HG03565 (cell line): ENCODE measurements around the gene TGM6.

Experiments used
- ATAC-seq: cut with Tn5 transposase; IDR thresholded peaks from one replicate; pipeline ENCODE4 v1.9.1; 2021; ENCODE audit warnings: mild to moderate bottlenecking, moderate library complexity; ENCODE audit not compliant: unreplicated experiment

Gene TGM6

DNA sequence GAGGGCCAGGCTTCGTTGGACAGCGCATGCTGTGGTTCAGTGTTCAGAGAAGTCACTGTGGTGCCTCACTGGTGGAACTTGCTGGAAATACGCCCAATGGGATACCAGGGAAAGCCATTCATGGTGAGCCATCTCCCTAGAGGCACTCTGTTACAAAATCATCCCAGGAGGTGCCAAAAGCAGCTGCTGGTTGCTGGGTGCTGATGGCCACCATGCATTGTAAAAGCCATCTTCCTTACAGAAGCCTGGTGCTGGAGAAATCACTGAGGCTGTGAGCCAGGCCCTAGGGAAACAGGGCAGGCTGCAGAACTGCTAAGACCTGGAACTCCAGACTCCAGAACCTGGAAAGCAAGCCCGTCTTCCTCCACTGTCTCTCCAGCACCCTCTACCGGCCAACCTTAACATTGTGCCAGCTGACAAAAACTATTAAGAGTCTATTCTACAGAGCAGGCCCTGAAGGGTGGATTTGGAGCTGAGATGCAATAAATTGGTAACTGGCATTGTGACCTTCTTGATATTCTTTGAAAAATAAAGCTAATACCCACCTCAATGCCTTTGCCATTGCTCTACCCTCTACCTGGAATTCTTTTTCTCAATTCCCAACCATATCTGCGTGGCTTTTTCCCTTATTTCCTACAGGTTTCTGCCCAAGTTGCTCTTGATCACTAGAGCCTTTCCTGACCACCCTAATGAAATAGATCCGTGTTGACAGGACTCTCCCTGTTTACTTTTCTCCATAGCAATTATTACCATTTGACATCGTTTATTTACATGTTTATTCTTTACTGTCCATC lies 71.4 kb downstream of the TGM6 start:
- ATAC-seq = no peak

GRCh38 chr20:2453792-2454191 lies 73.1 kb downstream of the TGM6 start:
- ATAC-seq = no peak

GRCh38 chr20:2455771-2456497 lies 75.2 kb downstream of the TGM6 start:
- no peak for ATAC-seq

DNA sequence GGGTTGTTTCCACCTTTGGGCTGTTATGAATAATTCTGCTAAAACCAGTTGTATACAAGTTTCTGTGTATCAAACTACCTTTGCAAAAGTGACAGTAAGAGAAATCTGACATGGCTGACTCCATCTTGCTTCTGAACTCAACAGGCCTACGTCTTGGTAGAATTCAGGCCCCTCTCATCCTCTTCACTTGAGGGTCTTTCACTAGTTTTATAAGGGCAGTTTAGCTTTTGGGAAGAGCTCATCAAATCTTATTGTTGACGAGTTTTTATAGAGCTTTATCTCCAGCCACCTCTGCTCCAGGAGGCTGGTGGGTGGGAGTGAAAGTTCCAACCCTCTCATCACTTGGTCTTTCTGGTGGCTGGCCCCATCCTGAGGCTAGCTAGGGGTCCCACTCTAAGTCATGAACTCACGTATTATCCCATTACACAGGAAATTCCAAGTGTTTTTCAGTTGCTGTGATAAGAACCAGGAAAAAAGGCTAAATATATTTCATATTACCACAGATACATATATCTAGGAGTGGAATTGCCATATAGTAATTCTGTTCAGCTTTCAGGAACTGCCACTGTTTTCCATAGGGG lies 78.3 kb downstream of the TGM6 start:
- no peak for ATAC-seq

DNA sequence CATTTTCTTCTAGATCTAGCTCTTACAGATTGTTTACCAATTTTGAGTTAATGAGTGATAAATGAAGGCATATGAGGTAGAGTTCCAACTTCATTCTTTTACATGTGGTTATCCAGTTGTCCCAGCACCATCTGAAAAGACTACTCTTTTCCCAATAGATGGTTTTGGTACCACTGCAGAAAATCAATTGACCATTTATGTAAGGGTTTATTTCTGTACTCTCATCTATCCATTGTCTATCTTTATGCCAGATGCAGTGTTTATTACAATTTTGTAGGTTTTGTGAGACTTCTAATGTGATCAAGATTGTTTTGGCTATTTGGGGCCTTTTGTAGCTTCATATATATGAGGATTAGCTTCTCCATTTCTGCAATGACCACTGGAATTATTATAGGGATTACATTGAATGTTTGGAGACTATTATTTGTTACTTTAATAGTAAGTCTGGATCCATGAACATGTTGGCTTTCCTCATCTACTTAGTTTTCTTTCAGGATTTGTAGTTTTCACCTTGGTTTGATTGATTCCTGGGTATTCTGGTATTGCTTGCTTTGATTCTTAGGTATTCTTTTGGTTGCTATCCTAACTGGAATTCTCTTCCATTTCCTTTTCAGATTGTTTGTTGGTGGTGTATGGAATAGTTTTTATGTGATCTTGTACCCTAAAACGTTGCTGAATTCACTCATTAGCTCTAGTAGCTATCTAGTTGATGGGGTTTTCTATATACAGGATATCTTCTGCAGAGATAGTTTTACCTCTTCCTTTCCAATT lies 79.5 kb downstream of the TGM6 start:
- no peak for ATAC-seq

- no peak for ATAC-seq
These were observed 80.2 kb downstream of the TGM6 start for GRCh38 chr20:2460752-2461424.

GRCh38 chr20:2462484-2462883 lies 81.8 kb downstream of the TGM6 start:
- no peak for ATAC-seq

DNA sequence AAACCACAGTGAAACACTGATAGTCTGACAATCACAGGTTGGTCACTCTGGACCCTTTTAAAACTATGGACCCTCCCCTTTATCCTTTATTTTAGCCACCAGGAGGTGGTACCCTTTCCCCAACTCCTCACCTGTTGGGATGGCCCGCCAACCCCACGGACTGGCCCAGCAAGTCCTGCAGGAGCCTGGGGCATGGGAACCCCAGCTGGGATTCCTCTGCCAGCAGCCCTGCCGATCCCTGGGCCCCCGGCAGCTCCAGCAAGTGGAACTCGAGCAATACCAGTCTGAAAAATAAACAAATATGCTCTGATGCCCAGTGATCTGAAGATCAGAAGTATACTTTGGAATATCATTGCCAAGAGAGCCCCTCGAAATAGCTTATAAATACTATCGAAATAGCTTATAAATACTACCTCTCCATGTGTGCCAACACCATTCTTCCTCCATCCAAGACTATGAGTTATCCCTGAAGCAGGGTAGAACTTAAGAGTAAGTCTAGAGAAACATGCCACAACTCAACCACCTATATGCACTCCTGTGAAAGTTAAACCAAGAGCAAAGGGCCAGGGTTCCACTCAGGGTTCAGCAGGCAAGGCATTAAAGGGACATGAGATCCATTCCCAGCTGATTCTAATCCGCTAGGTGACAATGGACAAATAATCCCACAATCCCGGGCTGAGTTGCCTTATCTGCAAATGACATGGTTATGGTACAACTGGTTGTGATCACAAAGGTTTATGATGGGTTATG lies 83.1 kb downstream of the TGM6 start:
- ATAC-seq = no peak

DNA sequence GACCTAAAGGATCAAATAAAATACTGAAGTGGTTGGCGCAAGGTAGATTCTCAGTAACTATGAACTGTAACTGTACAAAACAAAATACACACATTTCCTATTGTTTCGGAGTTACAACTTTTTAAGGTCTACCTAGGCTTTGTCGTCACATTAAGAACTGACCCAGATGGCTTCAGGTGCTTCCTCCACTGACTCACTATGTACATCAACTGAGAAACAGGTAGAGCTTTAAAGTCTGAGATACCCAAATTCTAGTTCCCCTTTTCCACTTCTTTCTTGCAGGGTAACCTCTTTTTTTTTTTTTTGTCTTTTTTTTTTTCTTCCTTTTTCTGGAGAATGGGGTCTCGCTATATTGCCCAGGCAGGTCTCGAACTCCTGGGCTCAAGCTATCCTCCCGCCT lies 84.4 kb downstream of the TGM6 start:
- no peak for ATAC-seq

- no peak for ATAC-seq
These were observed 86.7 kb downstream of the TGM6 start for GRCh38 chr20:2467412-2467811.

DNA sequence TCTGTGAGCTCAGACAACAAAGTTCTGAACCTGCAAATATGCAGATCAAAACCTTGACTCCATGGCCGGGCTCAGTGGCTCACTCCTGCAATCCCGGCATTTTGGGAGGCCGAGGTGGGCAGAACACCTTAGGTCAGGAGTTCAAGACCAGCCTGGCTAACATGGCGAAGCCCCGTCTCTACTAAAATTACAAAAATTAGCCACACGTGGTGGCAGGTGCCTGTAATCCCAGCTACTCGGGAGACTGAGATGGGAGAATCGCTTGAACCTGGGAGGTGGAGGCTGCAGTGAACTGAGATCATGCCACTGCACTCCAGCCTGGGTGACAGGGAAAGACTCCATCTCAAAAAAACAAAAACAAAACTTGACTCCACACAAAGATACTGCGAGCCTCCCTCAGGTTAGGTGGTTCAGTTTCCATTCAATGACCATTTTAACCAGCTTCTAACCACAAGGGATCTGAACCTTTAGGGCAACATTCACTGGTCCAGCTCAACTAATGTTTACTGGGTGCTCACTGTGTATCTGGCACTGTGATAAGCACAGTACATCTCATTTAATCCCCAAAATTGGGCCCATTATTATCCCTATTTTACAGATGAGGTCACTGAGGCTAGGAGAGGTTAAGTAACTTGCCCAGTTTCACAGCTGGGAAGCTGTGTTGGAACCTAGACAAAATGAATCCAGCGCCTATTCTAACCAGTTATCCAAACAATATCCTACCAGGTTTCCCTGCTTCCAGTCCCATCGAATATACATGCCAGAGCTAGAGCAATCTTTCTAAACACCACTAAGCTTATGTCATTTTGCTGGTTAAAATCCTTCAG lies 88.1 kb downstream of the TGM6 start:
- no peak for ATAC-seq

DNA sequence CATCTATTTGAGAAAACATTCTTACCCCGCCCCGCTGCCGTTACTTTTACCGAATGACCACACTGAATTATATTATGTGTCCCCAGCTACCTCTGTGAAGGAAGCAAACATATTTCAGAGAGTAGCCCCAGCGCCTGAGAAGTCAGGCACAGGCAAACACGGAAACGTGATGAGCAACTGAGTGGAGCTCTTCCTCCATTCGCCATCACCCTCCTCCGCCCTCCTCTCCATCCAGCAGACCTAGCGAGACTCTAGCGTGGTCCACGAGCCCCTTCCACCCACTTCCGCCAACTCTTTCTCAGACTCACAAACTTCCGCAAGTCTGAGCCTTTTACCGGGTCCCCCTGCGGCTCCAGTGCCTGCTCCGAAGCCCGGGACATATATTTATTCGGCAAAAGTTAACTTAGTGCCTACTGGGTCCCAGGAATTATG lies 89.3 kb downstream of the TGM6 start:
- no peak for ATAC-seq

GRCh38 chr20:2470423-2471193 lies 89.9 kb downstream of the TGM6 start, which contains the start of gene SNRPB:
Gene SNRPB (minus strand): TSS chr20:2470789. CDS start chr20:2470690, 99 bp downstream.
- ATAC-seq = peak; percentile 96

DNA sequence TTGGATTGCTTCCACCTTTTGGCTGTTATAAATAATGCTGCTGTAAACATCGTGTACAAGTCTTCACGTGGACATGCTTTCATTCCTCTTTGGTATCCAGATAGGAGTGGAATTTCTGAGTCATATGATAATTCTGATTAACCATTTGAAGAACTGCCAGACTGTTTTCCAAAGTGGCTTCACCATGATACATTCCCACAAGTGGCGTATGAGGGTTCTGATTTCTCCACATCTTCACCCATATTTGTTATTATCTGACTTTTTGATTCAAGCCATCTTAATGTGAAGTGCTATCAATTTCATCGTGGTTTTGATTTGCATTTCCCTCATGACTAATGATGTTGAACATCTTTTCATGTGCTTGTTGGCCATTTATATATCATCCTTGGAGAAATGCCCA lies 92.8 kb downstream of the TGM6 start:
- no peak for ATAC-seq

GRCh38 chr20:2475850-2476741 lies 95.4 kb downstream of the TGM6 start:
- ATAC-seq = no peak

GRCh38 chr20:2476742-2477615 lies 96.3 kb downstream of the TGM6 start:
- ATAC-seq = no peak
